H9 (cell line): Measurements from ENCODE around the gene C1orf198. TPM values are rescaled to one million over a fixed set of nuclear protein-coding genes. Genes with fewer than 3 reads are reported as not detected.

ENCODE experiments used
- DNase-seq: peaks from one replicate; pipeline ENCODE4 v3.0.0-alpha.2; 2017
- H2AFZ ChIP-seq: one replicate; pipeline ENCODE4 v1.6.1; 2013; ENCODE audit warnings: mild to moderate bottlenecking, low read length, control low read depth, moderate library complexity
- H2AK5ac ChIP-seq: 2 replicates; pipeline ENCODE4 v1.6.1; 2013; ENCODE audit warnings: low read length, control low read depth, mixed read lengths; ENCODE audit not compliant: insufficient read length
- H2BK120ac ChIP-seq: one replicate; pipeline ENCODE4 v1.6.1; 2013; ENCODE audit warnings: low read depth, mild to moderate bottlenecking, low read length, control low read depth, inconsistent platforms; ENCODE audit not compliant: poor library complexity, severe bottlenecking
- H2BK12ac ChIP-seq: 2 replicates; pipeline ENCODE4 v1.6.1; 2013; ENCODE audit warnings: low read length, control low read depth, mixed read lengths, low read depth; ENCODE audit not compliant: insufficient read length
- H2BK15ac ChIP-seq: 2 replicates; pipeline ENCODE4 v1.6.1; 2013; ENCODE audit warnings: low read depth, low read length, control low read depth
- H2BK20ac ChIP-seq: one replicate; pipeline ENCODE4 v1.6.1; 2013; ENCODE audit warnings: low read depth, mild to moderate bottlenecking, low read length, control low read depth, inconsistent platforms; ENCODE audit not compliant: poor library complexity, severe bottlenecking
- H2BK5ac ChIP-seq: 2 replicates; pipeline ENCODE4 v1.6.1; 2013; ENCODE audit warnings: low read length, control low read depth, mixed read lengths; ENCODE audit not compliant: insufficient read length
- H3K14ac ChIP-seq: 2 replicates; pipeline ENCODE4 v1.6.1; 2013; ENCODE audit warnings: low read length, control low read depth; ENCODE audit not compliant: insufficient read depth
- H3K18ac ChIP-seq: 2 replicates; pipeline ENCODE4 v1.6.1; 2013; ENCODE audit warnings: low read depth, mild to moderate bottlenecking, mixed read lengths, low read length, control low read depth; ENCODE audit not compliant: insufficient read length
- H3K23ac ChIP-seq: 2 replicates; pipeline ENCODE4 v1.6.1; 2013; ENCODE audit warnings: low read length, control low read depth, mixed read lengths, low read depth; ENCODE audit not compliant: insufficient read length
- H3K23me2 ChIP-seq: 2 replicates; pipeline ENCODE4 v1.6.1; 2013; ENCODE audit warnings: low read depth, mild to moderate bottlenecking, mixed read lengths, low read length, control low read depth; ENCODE audit not compliant: insufficient read length, poor library complexity, severe bottlenecking
- H3K27ac ChIP-seq: 2 replicates; pipeline ENCODE4 v1.5.1; 2013; ENCODE audit warnings: low read length, control low read depth, mixed read lengths, low read depth; ENCODE audit not compliant: insufficient read length
- H3K27me3 ChIP-seq: 2 replicates; pipeline ENCODE4 v1.6.1; 2013; ENCODE audit warnings: low read length, control low read depth, inconsistent platforms; ENCODE audit not compliant: insufficient read depth
- H3K4ac ChIP-seq: 2 replicates; pipeline ENCODE4 v1.6.1; 2013; ENCODE audit warnings: low read depth, mild to moderate bottlenecking, control low read depth, inconsistent platforms, low read length, moderate library complexity
- H3K4me1 ChIP-seq: 2 replicates; pipeline ENCODE4 v1.6.1; 2013; ENCODE audit warnings: low read length, control low read depth, inconsistent platforms; ENCODE audit not compliant: insufficient read depth
- H3K4me2 ChIP-seq: 2 replicates; pipeline ENCODE4 v1.6.1; 2013; ENCODE audit warnings: low read length, control low read depth, mixed read lengths; ENCODE audit not compliant: insufficient read length, insufficient read depth
- H3K56ac ChIP-seq: 2 replicates; pipeline ENCODE4 v1.6.1; 2013; ENCODE audit warnings: low read depth, mild to moderate bottlenecking, mixed read lengths, low read length, control low read depth; ENCODE audit not compliant: insufficient read length
- H3K79me1 ChIP-seq: 2 replicates; pipeline ENCODE4 v1.6.1; 2013; ENCODE audit warnings: low read depth, mild to moderate bottlenecking, moderate library complexity, low read length, control low read depth, inconsistent platforms; ENCODE audit not compliant: insufficient read depth, poor library complexity, severe bottlenecking
- H3K79me2 ChIP-seq: 2 replicates; pipeline ENCODE4 v1.6.1; 2013; ENCODE audit warnings: low read length, control low read depth, inconsistent platforms; ENCODE audit not compliant: insufficient read depth
- H3K9ac ChIP-seq: 2 replicates; pipeline ENCODE4 v1.6.1; 2013; ENCODE audit warnings: low read length, control low read depth, mixed read lengths; ENCODE audit not compliant: insufficient read length; ENCODE audit errors: extremely low read depth
- H3K9me3 ChIP-seq: one replicate; pipeline ENCODE4 v1.6.1; 2013; ENCODE audit warnings: low read depth, low read length, inconsistent platforms; ENCODE audit not compliant: control insufficient read depth
- H3T11ph ChIP-seq: one replicate; pipeline ENCODE4 v1.6.1; 2013; ENCODE audit warnings: mild to moderate bottlenecking, low read length, control low read depth, inconsistent platforms
- H4K20me1 ChIP-seq: one replicate; pipeline ENCODE4 v1.6.1; 2013; ENCODE audit not compliant: control insufficient read depth, insufficient read length, insufficient read depth
- H4K5ac ChIP-seq: 2 replicates; pipeline ENCODE4 v1.6.1; 2013; ENCODE audit warnings: low read depth, mild to moderate bottlenecking, mixed read lengths, low read length, control low read depth; ENCODE audit not compliant: insufficient read length
- H4K8ac ChIP-seq: replicated peaks from 2 replicates; pipeline ENCODE4 v1.6.1; 2013; ENCODE audit warnings: low read length, control low read depth, mixed read lengths, low read depth; ENCODE audit not compliant: insufficient read length
- H4K91ac ChIP-seq: 2 replicates; pipeline ENCODE4 v1.6.1; 2013; ENCODE audit warnings: low read depth, mild to moderate bottlenecking, moderate library complexity, mixed read lengths, low read length, control low read depth; ENCODE audit not compliant: insufficient read length
- H3K27ac Mint-ChIP-seq, 3 experiments: 2 replicates in 2 of 3; 3 replicates in 1 of 3; pipeline ENCODE4 v1.8.0; 2020 to 2021; ENCODE audit warnings: mixed read lengths in 3 of 3, mild to moderate bottlenecking in 1 of 3, moderate library complexity in 1 of 3
- H3K27me3 Mint-ChIP-seq: 2 replicates; pipeline ENCODE4 v1.8.0; 2021; ENCODE audit warnings: low read depth, mild to moderate bottlenecking, moderate library complexity, mixed read lengths
- H3K36me3 Mint-ChIP-seq, 3 experiments: 2 replicates in 2 of 3; 3 replicates in 1 of 3; pipeline ENCODE4 v1.8.0; 2020 to 2021; ENCODE audit warnings: low read depth in 3 of 3, mixed read lengths in 3 of 3; ENCODE audit not compliant: insufficient read depth in 1 of 3
- H3K4me1 Mint-ChIP-seq, 2 experiments: 2 replicates each; pipeline ENCODE4 v1.8.0; 2020; ENCODE audit warnings: mixed read lengths in 2 of 2
- H3K4me3 Mint-ChIP-seq, 2 experiments: 2 replicates in 1 of 2; 3 replicates in 1 of 2; pipeline ENCODE4 v1.8.0; 2020 to 2021; ENCODE audit warnings: mild to moderate bottlenecking in 2 of 2, mixed read lengths in 2 of 2, moderate library complexity in 1 of 2
- H3K9me3 Mint-ChIP-seq, 2 experiments: 2 replicates in 1 of 2; 3 replicates in 1 of 2; pipeline ENCODE4 v1.8.0; 2020; ENCODE audit warnings: mild to moderate bottlenecking in 2 of 2, mixed read lengths in 2 of 2, moderate library complexity in 1 of 2
- WGBS: extraction: QIAGEN DNeasy Blood & Tissue Kit; methylation state at CpG from one replicate; pipeline ENCODE4 v1.1.7; 2013; ENCODE audit warnings: missing lambda C conversion rate, low lambda C conversion rate, mixed read lengths; ENCODE audit not compliant: insufficient read length; ENCODE audit errors: extremely low coverage; 5-methylcytosine and 5-hydroxymethylcytosine counted together
- total RNA-seq: library from RNA; stranded (reverse); gene quantifications from 2 replicates; pipeline ENCODE4 v1.2.1, GENCODE V29; 2021
- TF ChIP-seq, protein P1 (sequence below): fragments of 200-600 bp; sonication (generic); conservative IDR thresholded peaks from 3 replicates; pipeline ENCODE4 v1.8.0; 2021; ENCODE audit warnings: antibody characterized with exemption, mild to moderate bottlenecking

Gene C1orf198
- total RNA-seq, 1 experiment from 2014 or later: 28.9 TPM

DNA sequence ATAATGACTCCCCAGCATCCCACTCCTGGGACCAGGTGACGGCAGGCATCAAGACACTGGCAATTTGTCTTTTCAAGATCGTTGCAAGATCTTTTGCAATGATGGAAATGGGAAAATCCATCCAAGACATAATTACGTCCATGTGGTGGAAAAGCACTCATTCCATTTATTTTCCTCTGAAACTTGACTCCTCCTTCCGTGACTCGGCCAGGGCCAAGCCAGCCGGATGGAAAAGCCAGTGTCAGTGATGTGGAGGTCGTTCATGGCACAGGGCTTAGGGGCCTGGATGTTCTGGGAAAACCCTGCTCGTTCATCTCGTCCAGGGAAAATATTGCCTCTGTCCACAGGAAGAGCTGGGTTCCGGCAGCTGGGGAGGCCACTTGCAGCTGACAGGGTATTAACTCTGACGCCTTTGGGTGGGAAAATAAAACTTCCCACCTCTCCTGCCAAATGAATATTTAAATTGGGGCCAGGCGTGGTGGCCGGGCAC lies 46.2 kb downstream of the C1orf198 start:
- Mint-ChIP-seq H3K4me1 (no peaks in the 10 kb centered on the region), H3K4me3 (no peak overlapping the region), H3K27me3 (peaks cover 85% of the 10 kb centered on the region), H3K36me3 (no peaks in the 10 kb centered on the region), H3K9me3 (no peaks in the 10 kb centered on the region), H3K27ac (no peak overlapping the region)
- Histone ChIP-seq H2BK20ac (no peak overlapping the region), H2BK12ac (no peak overlapping the region), H4K5ac (no peak overlapping the region), H2BK120ac (no peak overlapping the region), H4K20me1 (no peaks in the 10 kb centered on the region), H3K4ac (no peak overlapping the region), H2BK15ac (no peak overlapping the region), H3K4me1 (no peaks in the 10 kb centered on the region), H3K79me2 (no peaks in the 10 kb centered on the region), H2AFZ (no peak overlapping the region), H3K9ac (no peak overlapping the region), H3K79me1 (no peaks in the 10 kb centered on the region), H3K27ac (no peak overlapping the region), H2AK5ac (no peak overlapping the region), H3K27me3 (no peaks in the 10 kb centered on the region), H4K8ac (no peak overlapping the region), H3K9me3 (no peaks in the 10 kb centered on the region), H3K4me2 (no peak overlapping the region), H2BK5ac (no peak overlapping the region), H4K91ac (no peak overlapping the region), H3T11ph (no peak overlapping the region), H3K23me2 (no peaks in the 10 kb centered on the region), H3K23ac (no peak overlapping the region), H3K18ac (no peak overlapping the region), H3K56ac (no peak overlapping the region), H3K14ac (no peak overlapping the region)
- TF ChIP-seq, protein P1, sequence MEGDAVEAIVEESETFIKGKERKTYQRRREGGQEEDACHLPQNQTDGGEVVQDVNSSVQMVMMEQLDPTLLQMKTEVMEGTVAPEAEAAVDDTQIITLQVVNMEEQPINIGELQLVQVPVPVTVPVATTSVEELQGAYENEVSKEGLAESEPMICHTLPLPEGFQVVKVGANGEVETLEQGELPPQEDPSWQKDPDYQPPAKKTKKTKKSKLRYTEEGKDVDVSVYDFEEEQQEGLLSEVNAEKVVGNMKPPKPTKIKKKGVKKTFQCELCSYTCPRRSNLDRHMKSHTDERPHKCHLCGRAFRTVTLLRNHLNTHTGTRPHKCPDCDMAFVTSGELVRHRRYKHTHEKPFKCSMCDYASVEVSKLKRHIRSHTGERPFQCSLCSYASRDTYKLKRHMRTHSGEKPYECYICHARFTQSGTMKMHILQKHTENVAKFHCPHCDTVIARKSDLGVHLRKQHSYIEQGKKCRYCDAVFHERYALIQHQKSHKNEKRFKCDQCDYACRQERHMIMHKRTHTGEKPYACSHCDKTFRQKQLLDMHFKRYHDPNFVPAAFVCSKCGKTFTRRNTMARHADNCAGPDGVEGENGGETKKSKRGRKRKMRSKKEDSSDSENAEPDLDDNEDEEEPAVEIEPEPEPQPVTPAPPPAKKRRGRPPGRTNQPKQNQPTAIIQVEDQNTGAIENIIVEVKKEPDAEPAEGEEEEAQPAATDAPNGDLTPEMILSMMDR: no peak
- WGBS: no CpG with 5 or more reads among the region's 13 CpGs
- DNase-seq: no peak
